Vagina (tissue), 2 donors: ENCODE data around the gene TECR.

Experiments used
- POLR2A ChIP-seq, 2 donors: fragments of 450-650 bp; IDR thresholded peaks; one replicate each; pipeline ENCODE4 v1.6.1; 2017; ENCODE audit warnings: antibody characterized with exemption in 2 of 2, mild to moderate bottlenecking in 2 of 2, moderate library complexity in 2 of 2
- POLR2AphosphoS5 ChIP-seq, 2 donors: sonication (generic); formaldehyde crosslinking; IDR thresholded peaks; one replicate each; pipeline ENCODE4 v1.9.0; 2017; ENCODE audit warnings: antibody characterized with exemption in 2 of 2, mild to moderate bottlenecking in 2 of 2, low read depth in 1 of 2; ENCODE audit not compliant: insufficient read depth in 1 of 2
- TF ChIP-seq, protein P1 (sequence below), 3 experiments: fragments of 450-650 bp in 2 of 3; fragments of 200-600 bp in 1 of 3; sonication (generic) in 1 of 3; IDR thresholded peaks; one replicate each; pipeline ENCODE4 v1.5.1; 2017 to 2019; ENCODE audit warnings: antibody characterized with exemption in 3 of 3, mild to moderate bottlenecking in 2 of 3, moderate library complexity in 2 of 3

- no peak for TF ChIP-seq POLR2AphosphoS5 (IDR thresholded peaks at IDR 0.05; ENCODE audit: insufficient read depth in 1 of 2, low read depth in 1 of 2)
- TF ChIP-seq, protein P1, sequence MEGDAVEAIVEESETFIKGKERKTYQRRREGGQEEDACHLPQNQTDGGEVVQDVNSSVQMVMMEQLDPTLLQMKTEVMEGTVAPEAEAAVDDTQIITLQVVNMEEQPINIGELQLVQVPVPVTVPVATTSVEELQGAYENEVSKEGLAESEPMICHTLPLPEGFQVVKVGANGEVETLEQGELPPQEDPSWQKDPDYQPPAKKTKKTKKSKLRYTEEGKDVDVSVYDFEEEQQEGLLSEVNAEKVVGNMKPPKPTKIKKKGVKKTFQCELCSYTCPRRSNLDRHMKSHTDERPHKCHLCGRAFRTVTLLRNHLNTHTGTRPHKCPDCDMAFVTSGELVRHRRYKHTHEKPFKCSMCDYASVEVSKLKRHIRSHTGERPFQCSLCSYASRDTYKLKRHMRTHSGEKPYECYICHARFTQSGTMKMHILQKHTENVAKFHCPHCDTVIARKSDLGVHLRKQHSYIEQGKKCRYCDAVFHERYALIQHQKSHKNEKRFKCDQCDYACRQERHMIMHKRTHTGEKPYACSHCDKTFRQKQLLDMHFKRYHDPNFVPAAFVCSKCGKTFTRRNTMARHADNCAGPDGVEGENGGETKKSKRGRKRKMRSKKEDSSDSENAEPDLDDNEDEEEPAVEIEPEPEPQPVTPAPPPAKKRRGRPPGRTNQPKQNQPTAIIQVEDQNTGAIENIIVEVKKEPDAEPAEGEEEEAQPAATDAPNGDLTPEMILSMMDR (IDR thresholded peaks at IDR 0.05): no peak
- TF ChIP-seq POLR2A (IDR thresholded peaks at IDR 0.05): no peak
These were observed 9.5 kb upstream of the TECR start for GRCh38 chr19:14519860-14520407.
